NCI-H1092 (cell line): ENCODE results near the gene NAGS.
"Not testable (repeated sequence)": the region's sequence is repeated elsewhere in the genome, so short reads cannot be mapped to it uniquely, and the experiment has no call there.

Experiments used
- DNase-seq: peaks from one replicate; lab custom pipeline; 2025; lab: John Stamatoyannopoulos, UW

NAGS gene

DNA sequence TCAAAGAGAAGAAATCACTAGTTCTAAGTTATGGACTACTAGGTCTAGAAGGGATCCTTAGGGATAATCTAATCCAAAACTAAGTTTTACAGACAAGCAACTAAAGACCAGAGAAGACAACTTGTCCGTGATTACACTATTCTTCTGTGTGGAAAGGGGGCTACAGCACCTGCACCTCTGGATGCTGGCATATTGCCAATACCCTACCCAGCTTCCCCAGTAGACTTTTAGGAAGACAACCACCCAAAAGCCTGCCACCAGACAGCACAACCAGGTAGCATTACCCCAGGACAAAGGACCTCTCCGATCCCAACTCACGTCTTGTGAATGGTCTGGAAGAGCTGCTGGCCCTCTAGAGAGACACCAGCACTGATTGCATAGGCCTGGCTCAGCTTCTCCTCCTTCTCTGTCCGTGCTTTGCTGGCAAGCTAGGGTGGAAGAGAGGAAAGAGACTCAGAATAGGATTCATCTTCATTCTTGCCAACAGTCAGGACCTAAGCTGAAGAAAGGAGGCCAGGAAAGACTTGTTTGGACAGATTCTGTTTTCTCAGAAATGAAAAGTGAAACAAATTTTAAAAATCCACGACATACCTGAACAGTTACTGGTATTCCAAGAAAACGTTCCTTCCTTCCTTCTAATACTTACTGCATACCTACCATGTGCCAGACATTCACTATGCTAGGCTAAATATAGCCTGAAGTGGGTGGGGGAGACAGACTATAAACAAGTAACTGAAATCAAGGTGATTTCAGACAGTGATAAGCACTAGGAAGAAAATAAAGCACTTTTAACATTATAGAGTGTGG lies 35.6 kb downstream of the NAGS start:
- DNase-seq = no peak

DNA sequence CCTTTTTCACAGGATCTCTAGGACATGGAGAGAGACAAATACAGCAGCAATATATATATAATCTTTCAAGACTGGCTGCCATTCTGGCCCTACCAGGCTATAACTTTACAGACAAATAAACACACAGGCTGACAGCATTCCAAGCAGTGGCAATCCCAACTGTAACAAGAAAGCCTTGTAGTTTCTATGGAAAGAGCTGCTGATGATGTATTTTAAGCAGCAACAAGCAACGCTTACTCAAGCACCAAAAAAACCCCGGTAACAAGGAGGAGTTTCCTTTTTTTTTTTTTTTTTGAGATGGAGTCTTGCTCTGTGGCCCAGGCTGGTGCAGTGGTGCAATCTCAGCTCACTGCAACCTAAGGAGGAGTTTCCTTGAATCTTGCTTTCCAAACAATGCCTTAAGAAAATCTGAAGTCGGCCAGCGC lies 38.9 kb downstream of the NAGS start:
- no peak for DNase-seq

DNA sequence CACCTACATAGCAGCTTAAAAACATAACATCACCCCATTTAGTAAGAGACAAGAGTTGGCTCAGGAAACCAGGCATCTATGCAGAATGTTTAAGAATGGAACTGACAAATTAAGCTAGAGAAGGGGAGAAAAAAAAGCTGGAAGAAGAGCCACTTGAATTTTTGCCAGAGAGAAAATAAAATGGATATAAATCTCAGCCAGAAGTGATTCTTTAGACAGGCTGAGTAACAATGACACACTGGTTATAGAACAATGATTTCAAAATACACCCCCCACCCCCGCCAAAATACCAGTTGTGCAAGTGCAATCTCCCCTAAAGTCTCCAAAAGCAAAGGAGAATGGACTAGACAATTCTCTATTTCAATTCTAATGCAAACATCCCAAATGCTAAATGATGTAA lies 39.6 kb downstream of the NAGS start:
- no peak for DNase-seq

DNA sequence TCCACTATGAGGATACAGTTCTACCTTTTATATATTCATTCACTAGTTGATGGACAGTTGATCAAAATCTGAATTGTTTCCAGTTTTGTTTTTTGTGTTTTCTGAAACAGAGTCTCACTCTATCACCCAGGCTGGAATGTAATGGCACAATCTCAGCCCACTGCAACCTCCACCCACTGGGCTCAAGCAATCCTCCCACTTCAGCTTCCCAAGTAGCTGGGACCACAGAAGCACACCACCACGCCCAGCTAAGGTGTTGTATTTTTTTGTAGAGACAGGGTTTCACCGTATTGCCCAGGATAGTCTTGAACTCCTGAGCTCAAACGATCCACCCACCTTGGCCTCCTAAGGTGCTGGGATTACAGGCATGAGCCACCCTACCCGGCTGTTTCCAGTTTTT lies 41.1 kb downstream of the NAGS start:
- no peak for DNase-seq

DNA sequence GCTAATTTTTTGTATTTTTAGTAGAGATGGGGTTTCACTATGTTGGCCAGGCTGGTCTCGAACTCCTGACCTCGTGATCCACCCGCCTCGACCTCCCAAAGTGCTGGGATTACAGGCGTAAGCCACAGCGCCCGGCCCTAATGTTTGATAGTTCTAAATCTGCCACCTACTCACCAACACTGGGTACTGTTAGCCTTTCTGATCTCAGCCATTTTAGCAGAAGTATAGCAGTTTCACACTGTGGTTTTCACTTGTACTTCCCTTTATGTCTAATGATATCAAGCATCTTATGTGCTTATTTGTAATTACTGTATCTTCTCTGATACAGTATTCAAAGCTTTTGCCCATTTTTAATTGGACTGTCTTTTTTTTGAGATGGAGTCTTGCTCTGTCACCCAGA lies 42.5 kb downstream of the NAGS start:
- DNase-seq = not testable (repeated sequence)

DNA sequence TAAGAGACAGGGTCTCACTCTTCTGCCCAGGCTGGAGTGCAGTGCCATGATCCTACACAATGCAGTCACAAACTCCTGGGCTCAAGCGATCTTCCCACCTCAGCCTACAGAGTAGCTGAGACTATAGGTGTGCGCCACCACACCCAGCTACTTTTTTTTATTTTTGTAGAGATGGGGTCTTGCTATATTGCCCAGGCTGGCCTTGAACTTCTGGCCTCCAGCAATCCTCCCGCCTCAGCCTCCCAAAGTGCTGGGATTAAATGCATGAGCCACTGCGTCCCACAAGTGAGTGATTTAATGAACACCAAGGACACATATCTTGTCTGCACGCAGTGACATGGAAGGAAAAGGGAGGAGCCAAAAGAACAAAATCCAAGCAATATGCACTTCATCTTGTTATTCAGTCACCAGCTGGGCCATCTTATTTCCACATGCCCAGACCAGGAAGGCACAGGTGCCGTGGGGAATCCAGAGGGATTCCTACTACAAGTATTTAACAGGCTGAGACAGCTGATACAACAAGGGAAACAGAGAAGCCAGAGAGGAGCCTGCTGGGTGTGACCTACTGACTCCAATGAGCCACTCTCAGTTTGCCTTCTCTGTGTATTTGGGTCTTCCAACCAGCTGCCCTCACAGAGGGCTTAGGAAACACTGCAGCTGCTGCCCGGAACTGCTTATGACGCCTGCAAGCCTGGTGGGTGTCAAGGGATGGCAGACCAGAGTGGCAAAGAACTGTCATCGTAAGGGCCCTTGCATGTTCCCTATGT lies 45.1 kb downstream of the NAGS start:
- DNase-seq = no peak

DNA sequence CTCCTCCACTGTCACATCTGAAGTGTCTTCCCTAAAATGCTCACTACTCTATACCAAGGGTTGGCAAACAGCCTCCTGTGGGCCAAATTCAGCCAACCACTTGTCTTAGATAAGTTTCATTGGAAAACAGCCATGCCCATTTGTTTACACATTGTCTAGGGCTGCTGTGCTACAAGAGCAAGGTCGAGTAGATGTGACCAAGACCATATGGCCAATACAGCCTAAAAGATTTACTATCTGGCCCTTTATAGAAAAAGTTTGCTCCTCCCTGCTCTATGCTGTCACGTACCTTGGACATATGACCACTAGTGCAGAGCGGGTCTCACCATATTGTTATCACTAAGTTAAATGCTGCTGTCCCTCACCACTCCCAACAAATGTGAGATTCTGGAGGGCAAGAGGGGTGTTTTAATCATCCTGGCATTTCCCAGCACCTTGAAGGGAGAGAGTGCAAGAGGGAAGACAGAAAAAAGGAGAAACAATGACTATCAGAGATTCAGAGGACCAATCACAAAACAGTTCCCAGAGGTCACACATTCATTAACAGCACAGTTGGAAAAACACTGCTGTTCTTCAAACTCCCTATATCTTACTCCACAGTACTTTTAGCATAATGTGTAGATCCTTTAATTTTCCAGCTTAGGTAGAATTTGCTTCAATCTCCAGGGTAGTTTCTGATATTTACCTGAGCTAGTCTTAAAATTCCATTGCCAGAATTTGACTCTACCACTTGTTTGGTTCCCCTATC lies 48.9 kb downstream of the NAGS start:
- DNase-seq = peak; percentile 33
